OCI-M1 (cell line): ENCODE results near the gene ELK3.

Experiments
- DNase-seq: peaks from one replicate; lab custom pipeline; 2025; lab: John Stamatoyannopoulos, UW

ELK3 gene

DNA sequence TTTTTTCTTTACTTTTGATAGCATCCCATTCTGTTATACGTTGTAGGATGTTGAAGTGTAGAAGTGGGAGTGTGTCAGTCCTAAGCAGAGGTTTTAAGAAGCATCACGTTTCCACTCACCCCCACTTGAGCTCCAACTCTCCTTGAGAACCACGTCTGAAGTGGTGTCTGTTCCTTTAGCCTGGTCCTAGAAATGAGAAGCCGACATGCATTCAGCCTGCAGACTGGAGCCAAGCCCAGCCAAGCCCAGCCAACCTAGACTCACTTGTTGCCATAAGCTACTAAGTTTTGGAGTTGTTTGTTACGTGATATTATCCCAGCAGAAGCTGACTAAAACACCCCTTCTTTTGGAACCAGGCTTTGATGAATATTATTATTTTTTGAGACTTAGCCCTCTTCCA, 4.4 kb upstream of the ELK3 start:
- no peak for DNase-seq

GRCh38 chr12:96190413-96191108, 3.6 kb upstream of the ELK3 start:
- DNase-seq, result no peak

DNA sequence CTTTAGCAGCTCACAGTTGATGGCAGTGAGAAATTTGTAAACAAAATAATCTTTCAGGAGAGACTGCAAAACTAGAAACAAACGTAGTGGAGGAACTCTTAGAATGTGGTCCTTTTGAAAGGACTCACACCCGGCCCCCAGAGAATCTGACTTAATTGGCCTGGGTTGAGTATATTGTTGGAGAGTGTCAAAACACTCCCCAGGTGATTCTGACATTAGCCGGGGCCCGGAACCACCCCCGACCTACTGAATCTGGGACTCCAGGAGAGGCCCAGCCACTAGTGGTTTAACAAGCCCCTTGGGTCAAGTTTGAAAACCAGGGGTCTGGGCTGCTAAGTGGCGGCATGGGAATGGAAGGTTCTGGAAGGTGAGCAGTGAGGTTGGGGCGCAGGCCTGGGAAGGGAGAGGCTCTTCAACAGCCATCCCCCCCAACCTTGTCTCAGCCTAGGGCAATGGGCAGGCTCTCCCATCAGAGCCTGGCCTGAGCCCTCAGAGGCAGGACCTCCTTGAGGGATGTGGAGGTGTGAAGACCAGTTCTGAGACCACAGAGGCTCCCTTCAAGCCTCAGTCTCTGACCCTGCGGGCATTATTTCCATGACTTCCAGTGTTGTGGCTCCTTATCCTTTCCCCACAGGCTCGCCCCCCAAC, 1.1 kb upstream of the ELK3 start:
- DNase-seq, result no peak

DNA sequence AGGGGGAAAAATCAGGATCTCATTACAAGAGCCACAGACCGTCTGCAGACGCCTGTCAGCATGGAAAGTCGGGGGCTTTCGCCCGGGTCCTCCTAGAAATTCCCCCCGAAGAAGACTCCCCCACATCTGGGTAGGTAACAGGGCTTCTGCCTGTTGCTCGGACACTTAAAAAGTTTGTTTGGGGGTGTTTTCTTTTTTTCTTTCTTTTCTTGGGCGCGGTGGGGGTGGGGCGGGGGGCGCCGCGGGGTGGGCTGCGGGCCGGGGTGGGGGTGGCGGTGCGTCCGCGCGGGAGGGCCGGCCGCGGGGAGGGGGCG, 358 bp downstream of the ELK3 start:
- no peak for DNase-seq

- DNase-seq, result peak; percentile 68
Measured at GRCh38 chr12:96194971-96195844, 1.0 kb downstream of the ELK3 start.

- DNase-seq, result peak; percentile 25
Measured at GRCh38 chr12:96195845-96196451, 1.8 kb downstream of the ELK3 start.

DNA sequence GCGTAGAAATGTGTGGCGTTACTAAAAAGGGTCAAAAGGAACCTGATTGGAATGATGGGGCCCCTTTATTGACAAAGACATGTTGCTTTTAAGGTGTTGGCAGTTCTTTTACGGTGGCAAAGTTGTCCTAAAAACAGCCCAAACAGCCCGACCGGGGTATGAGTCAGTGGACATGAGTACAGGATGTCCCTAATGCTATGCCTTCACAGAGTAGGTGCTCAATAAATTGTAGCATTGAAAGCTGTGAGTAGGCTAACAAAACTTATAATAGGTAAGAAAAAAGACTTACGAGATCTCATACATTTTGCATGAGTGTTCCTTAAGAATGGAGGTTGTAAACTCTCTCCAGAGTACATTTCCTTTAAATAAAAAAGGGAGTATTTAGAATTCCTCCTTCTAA, 2.6 kb downstream of the ELK3 start:
- DNase-seq, result no peak

DNA sequence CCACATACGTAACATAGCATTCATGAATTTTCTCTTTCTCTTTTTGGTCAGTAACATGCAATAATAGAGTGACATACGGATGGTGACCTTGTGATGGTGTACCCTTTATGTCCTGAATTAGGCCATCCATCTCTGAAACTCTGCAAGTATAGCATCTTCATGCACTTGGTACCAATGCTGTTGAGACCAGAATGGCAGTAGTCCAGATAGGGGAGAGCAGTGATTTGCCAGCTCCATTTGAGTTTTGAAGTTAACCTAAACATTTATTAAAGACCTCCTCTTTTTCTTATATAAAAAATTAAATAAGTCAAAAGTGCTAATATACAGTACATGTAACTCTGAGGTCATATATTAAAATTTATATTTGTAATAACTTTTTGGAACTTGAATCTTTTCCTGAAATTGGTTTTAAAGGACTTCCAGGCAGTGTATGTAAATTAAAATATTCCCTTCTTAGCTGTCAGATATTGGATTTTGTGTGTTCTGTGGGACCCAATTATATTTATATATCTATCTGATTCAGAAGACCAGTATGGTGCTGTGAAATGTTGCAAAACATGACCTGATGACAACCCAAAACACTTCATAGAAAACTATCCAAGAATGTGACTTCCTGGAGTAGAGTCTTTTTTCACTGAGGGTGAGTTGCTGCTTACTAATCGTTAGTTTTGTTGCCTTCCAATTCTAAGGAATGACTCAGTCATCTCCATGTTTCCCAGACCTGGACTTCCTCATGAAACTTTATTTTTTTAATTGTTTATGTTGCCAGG, 3.5 kb downstream of the ELK3 start:
- DNase-seq, result no peak

DNA sequence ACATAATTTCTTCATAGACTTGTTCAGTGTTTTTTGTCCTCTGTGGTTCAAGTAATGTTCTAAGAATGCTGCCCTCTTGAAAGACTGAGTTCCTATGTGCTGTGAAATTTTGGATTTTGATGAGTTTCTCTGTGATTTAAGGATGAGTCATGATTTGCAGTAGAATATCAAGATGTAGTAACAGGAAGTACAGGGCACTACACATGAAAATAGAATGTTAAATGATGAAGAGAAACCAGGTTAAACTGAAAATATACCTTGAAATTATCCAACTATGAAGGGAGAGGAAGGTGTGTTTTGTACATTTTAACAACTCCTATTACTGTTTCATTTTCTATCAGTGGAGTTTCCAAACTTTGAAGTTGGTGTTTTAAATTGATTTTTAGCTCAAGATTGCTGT, 4.8 kb downstream of the ELK3 start:
- DNase-seq, result peak; percentile 31

GRCh38 chr12:96199464-96199863, 5.3 kb downstream of the ELK3 start:
- no peak for DNase-seq

GRCh38 chr12:96201272-96202227, 7.4 kb downstream of the ELK3 start:
- DNase-seq, result no peak

GRCh38 chr12:96204381-96204780, 10.2 kb downstream of the ELK3 start:
- DNase-seq, result no peak

GRCh38 chr12:96205908-96206307, 11.7 kb downstream of the ELK3 start:
- no peak for DNase-seq

GRCh38 chr12:96206936-96207662, 12.9 kb downstream of the ELK3 start:
- no peak for DNase-seq

DNA sequence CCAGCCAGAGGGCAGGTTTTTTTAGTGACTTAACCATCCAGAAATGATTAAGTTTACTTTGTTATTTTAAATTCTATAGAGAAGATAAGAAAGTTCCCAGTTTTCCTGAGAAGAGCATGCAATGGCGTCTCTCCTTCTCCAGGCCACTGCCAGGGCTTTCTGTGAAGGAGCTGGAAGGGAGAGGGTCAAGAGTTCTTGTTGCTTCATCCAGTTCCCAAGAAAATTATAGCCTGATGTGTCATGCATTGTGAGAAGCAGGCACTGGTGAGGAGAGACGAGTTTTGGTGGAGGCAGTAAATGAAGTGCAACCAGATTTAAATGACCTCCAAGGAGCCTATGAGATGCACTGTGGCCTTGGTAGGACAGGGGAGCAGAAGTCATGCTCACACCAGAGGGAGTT, 14.2 kb downstream of the ELK3 start:
- DNase-seq, result no peak

DNA sequence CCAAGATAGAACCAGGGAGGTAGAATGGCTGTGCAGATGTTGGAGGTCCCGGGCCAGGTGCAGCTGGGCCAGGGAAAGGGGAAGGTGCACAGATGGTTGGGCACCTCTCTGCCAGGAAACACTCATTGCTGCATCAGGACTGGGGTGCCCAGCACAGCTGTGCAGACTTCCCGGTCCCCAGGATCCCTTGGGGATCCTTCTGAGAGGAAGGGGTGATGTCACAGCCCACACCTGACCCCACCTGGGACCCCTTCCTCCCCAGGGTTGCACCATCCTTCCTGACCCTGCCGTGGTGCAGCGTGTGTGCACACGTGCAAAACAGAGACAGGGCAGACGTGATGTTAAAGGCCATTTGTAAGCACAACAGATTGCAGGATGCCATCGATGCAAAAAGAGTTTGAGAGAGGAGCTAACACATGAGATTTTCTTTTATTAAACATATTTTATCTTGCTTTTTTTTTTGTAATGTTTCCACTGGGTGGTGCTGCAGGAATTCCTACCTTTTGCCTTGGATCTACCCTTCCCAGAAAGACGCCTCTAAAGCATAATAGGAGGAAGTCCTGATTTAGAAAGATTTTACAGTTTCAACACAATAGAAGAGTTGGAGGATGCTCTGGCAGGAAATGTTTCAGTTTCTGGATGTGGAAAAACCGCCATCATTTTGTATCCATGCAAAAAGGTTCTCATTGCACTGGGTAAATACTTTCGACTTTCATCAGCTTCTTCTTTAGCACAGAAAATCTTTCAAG, 14.8 kb downstream of the ELK3 start:
- DNase-seq, result no peak

DNA sequence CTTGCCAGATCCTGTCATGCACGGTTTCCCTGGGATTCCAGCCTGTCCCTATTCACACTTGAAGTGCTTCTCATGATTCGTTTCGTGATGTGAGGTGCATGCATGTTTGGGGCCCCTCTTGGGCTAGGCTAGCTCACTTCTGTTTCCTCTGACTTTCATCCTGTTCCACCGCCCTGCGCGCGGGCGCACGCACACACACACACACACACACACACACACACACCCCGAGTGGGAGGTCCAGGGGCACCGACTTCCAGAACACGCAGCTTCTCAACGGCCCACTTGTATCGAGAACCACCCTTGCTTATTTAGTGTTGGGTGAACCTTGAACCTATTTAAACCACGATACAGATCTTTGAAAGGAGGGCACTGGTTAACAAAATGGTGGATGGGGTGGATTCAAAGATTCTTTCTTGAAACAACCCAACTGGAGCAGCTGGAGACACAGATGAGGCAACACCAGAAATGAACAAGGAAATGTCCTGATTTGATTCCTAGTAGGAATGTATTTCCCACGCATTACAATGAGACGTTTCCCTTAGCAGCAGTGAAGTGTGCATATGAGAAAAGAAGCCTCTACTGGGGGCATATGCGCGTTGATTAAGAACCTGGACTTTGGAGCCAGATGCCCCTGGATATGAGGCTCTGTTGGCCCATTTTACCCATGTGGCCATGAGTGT, 16.3 kb downstream of the ELK3 start:
- no peak for DNase-seq

DNA sequence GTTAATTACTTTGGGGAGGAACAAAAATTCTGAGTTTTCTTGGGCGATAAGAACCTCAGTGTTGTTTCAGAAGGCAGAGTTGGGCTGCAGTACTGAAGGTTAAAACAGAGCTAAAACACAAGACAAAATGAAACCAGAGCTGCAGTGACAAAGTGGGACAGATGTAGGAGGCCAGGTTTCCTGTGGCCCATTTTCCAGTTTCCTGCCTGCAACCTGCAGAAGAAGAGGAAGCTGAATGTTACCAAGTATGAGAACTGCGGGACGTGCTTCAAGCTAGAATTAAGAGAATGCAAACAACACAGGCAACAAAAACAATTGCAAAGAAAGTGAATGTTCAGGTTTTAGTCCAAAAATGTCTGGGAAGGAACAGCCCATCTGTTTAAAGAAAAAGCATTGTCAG, 17.8 kb downstream of the ELK3 start:
- DNase-seq, result no peak
